Fibroblast of villous mesenchyme (primary cell): ENCODE measurements around the gene ZNF618. TPM values are rescaled to one million over a fixed set of nuclear protein-coding genes. Genes with fewer than 3 reads are reported as not detected.
A peak's percentile ranks its signal among the peaks of the same experiment; 100 is the strongest.

Experiments used
- DNase-seq: peaks from one replicate; pipeline ENCODE4 v3.0.0-alpha.2; 2010; ENCODE audit warnings: low read depth
- H3K4me3 ChIP-seq: 2 replicates; pipeline ENCODE4 v1.5.1; 2011; ENCODE audit warnings: low read depth, mild to moderate bottlenecking, low read length
- total RNA-seq: library from RNA; depleted of rRNA; stranded (reverse); fragments of >200 nt; gene quantifications from 2 replicates; pipeline ENCODE4 v1.2.3, GENCODE V29; 2012
- TF ChIP-seq, protein P1 (sequence below): IDR thresholded peaks from 2 replicates; pipeline ENCODE4 v1.5.1; 2012; ENCODE audit warnings: low read depth, mild to moderate bottlenecking, low read length; ENCODE audit not compliant: insufficient read depth

Gene ZNF618
- total RNA-seq, 1 donor: 12.5 TPM

DNA sequence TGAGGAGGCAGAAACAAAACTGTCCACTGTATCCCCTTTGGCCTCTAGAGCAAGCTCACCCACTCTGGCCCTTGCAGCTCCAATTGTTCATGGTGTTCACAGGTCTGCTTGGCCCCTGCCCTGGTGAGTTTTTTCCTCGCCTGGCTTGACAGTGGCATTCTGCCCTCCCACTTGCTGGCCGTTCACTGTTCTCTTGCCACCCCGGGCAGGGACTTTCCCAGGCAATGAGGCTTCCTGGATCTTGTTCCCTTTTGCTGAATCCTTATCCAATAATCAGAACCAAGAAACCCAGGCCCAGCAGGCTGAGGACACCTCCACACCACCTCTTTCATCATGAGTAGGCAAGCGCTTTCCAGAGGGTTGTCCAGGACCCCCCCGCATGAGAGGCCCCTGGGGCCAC lies 31.2 kb downstream of the ZNF618 start:
- no peak for DNase-seq
- no peak overlapping the region for H3K4me3 ChIP-seq
- TF ChIP-seq, protein P1, sequence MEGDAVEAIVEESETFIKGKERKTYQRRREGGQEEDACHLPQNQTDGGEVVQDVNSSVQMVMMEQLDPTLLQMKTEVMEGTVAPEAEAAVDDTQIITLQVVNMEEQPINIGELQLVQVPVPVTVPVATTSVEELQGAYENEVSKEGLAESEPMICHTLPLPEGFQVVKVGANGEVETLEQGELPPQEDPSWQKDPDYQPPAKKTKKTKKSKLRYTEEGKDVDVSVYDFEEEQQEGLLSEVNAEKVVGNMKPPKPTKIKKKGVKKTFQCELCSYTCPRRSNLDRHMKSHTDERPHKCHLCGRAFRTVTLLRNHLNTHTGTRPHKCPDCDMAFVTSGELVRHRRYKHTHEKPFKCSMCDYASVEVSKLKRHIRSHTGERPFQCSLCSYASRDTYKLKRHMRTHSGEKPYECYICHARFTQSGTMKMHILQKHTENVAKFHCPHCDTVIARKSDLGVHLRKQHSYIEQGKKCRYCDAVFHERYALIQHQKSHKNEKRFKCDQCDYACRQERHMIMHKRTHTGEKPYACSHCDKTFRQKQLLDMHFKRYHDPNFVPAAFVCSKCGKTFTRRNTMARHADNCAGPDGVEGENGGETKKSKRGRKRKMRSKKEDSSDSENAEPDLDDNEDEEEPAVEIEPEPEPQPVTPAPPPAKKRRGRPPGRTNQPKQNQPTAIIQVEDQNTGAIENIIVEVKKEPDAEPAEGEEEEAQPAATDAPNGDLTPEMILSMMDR: no peak

DNA sequence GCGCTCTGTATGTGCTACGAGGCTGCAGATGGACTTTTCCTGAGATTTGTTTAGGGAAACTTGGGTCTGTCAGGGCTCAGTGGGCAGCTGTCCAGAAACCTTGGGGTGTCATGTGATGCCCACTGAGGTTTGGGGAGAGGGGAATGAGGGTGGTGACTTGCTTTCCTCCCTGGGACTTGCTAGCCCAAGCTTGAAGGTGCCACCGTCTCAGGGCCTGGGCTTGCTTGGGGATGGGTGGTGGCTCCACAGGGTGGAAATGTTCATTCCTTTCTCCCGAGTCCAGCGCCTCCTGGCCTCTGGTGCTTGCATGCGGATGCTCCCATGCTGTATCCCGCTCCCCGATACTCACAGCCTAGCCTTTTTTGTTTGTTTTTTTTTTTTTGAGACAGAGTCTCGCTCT lies 33.3 kb downstream of the ZNF618 start:
- TF ChIP-seq, protein P1: no peak
- H3K4me3 ChIP-seq: no peak overlapping the region
- no peak for DNase-seq

DNA sequence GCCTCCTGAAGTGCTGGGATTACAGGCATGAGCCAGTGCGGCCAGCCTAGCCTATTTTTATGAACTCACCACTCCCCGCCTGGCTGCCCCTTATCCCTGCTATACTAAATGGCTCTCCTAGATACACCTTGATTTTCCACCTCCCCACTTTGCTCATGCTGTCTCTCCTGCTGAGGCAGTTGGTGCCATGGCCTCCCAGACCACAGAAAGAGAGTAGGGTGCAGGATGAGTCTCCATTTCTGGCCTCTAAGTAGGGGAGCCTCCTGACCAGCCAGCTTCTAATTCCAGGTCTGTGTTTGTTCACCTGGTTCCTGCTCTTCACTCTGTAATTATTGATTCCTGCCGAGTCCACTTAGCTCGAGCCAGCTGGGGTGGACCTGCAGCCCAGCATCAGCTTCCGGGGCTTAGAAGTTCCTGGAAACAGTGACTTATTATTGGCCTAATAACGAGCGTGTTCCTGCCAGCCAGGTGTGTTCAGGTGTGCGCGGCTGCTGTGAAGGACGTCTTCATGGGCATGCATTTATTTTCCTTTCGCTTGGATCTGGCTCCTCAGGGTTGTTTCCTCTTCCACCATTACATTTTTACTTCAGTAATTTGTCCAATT lies 34.0 kb downstream of the ZNF618 start:
- H3K4me3 ChIP-seq: no peak overlapping the region
- TF ChIP-seq, protein P1: no peak
- no peak for DNase-seq

DNA sequence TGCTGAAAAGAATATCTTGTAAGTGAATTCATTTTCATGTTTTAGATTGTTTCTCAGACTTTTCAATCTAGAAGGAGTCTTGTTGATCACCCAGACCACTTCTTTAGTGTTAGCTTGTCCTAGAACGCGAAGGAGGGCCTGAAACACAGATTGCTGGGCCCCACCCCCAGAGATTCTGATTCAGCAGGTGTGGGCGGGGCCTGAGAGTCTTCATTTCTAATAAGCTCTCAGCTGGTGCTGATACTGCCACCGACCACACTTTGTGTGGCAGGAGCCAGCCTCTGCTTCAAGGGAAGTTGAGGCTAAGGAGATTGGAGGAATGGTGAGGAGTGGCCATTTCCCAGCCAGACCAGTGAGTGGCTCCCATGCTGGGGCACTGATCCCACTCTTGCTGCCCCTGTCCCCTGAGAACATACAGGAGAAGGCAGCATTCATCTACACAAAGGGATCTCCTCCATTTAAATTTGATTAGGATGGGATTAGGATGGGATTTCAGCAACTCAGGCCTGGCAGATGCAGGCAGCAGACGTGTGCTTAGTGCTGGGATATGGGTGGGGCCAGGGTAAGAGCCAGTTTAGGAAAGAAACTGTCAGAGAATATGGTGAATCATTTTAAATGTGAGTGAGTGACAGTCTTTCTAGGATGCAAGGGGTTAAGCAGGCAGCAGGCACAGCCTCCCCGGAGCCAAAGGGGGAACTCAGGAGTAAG lies 35.9 kb downstream of the ZNF618 start:
- TF ChIP-seq, protein P1: no peak
- DNase-seq: no peak
- no peak overlapping the region for H3K4me3 ChIP-seq

DNA sequence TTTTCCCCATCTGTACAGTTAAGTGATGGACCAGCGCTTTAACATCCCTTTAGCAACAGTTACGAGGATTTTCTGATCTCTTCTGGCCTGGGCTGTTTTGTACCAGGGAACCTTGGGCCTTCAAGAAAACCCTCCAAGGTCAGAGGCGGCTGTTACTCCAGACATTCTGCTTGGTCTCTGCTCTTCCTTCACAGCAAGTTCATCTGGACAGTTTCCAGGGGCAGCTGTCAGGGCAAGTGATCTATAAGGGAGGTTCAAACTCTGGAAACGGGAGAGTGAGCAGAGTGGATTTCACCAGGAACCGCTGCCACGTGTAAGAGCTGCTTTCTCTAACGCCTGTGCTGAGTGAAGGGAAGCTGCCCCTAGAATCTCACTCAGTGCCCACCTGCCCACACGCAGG lies 36.7 kb downstream of the ZNF618 start:
- peak; percentile 52 for DNase-seq
- TF ChIP-seq, protein P1: no peak
- H3K4me3 ChIP-seq: no peak overlapping the region

DNA sequence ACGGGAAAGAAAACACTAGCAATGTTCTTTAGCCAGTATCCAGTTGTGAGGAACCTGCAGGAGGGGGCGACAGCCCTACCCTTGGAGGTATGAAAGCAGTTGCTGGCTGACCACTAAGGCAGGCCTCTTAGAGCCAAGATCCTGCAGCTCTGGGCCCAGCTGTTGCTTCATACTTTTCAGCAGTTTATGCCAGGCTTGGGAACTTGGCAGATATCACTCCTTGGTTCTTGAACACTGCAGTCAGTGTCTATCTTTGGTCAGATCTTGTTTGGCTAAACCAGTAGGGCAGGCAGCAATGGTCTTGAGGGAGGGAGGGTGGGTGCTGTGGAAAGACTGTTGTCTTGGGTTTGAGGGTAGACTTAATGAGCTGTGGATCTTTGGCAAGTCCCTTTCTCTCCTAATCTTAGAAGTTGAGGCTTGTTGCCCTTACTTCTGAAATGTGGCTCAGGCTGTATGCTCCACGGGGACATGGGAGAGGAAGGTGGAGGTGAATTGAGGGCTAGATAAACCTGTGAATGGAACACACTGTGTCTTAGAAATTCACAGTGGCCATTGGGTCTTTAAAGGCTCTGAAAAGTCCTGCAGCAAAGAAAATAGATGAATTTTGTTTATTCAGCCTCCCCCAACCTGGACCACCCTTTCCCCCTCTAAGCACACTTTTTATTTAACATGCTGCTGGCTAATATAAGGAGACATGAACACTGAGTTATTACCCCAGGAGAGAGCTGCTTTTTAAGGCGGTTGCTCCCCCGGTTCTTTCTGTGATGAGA lies 37.5 kb downstream of the ZNF618 start:
- no peak for DNase-seq
- H3K4me3 ChIP-seq: no peak overlapping the region
- TF ChIP-seq, protein P1: no peak
